Body of pancreas (tissue), 4 donors: ENCODE results near the gene ZBTB43. TPM values are rescaled to one million over a fixed set of nuclear protein-coding genes. Genes with fewer than 3 reads are reported as not detected.
"Not testable (repeated sequence)": the region's sequence is repeated elsewhere in the genome, so short reads cannot be mapped to it uniquely, and the experiment has no call there.

Experiments
- ATAC-seq: fragments of 150-250 bp; one replicate; pipeline ENCODE4 v1.9.1; 2016
- DNase-seq, 4 donors: peaks; one replicate each; pipeline ENCODE4 v3.0.0-alpha.2; 2019
- H3K27ac ChIP-seq, 4 donors: fragments of 200-600 bp; sonication (generic); 1 replicate in 3 of 4; 2 replicates in 1 of 4; pipeline versions ENCODE4 v1.5.1 to v1.6.1; 2016 to 2019; ENCODE audit warnings: mild to moderate bottlenecking in 1 of 4, mixed read lengths in 1 of 4, moderate library complexity in 1 of 4
- H3K27me3 ChIP-seq, 2 donors: fragments of 200-600 bp; sonication (generic); one replicate each; pipeline ENCODE4 v1.6.0; 2016; ENCODE audit warnings: mild to moderate bottlenecking in 1 of 2
- H3K36me3 ChIP-seq, 2 donors: fragments of 200-600 bp; sonication (generic); replicated peaks in 1 of 2; 2 replicates each; pipeline ENCODE4 v1.5.1; 2016; ENCODE audit warnings: low read depth in 2 of 2; ENCODE audit not compliant: insufficient read depth in 1 of 2
- H3K4me1 ChIP-seq: fragments of 200-600 bp; sonication (generic); one replicate; pipeline ENCODE4 v1.6.0; 2016
- H3K4me3 ChIP-seq, 2 donors: fragments of 200-600 bp; sonication (generic); 1 replicate in 1 of 2; 2 replicates in 1 of 2; pipeline ENCODE4 v1.5.1; 2016 to 2019
- H3K9me3 ChIP-seq, 3 donors: fragments of 200-600 bp; sonication (generic); 1 replicate in 2 of 3; 2 replicates in 1 of 3; pipeline ENCODE4 v1.5.1; 2016
- CTCF ChIP-seq, 7 experiments: fragments of 450-650 bp in 4 of 7; fragments of 200-600 bp in 3 of 7; sonication (generic) in 3 of 7; IDR thresholded peaks; one replicate each; pipeline ENCODE4 v1.5.1; 2016 to 2019; ENCODE audit warnings: antibody characterized with exemption in 7 of 7
- POLR2A ChIP-seq, 3 donors: fragments of 450-650 bp; IDR thresholded peaks; one replicate each; pipeline ENCODE4 v1.6.1; 2016; ENCODE audit warnings: antibody characterized with exemption in 3 of 3, mild to moderate bottlenecking in 2 of 3
- WGBS, 2 donors: methylation state at CpG; one replicate each; pipeline ENCODE4 v1.1.5; 2017; 5-methylcytosine and 5-hydroxymethylcytosine counted together
- intact Hi-C: fragments of 100-400 bp; cut with DNase I; formaldehyde crosslinking; loops from one replicate; pipeline ENCODE4 v1.15.1; 2023
- total RNA-seq, 2 donors: library from RNA; depleted of rRNA; stranded (reverse); fragments of >200 nt; gene quantifications; one replicate each; pipeline ENCODE4 v1.1.0, GENCODE V29; 2016

Gene ZBTB43
- total RNA-seq, 2 donors from 2014 or later = 6.2 to 7.6 TPM

- ATAC-seq = no peak
- intact Hi-C loops = loop anchor here (5.0 to 10.0 kb wide), 2 partner anchors 80 to 177 kb away; no protein-coding TSS in a partner anchor
- WGBS, 2 donors = 11 to 29% methylated on average over 1 to 4 of the region's 4 CpGs
- TF ChIP-seq POLR2A (IDR thresholded peaks at IDR 0.05) (no peak), CTCF (IDR thresholded peaks at IDR 0.05) (no peak)
- H3K36me3 ChIP-seq = no peaks in the 10 kb centered on the region
- no peak overlapping the region for H3K27ac ChIP-seq
- no peak overlapping the region for H3K4me3 ChIP-seq
- H3K27me3 ChIP-seq = no peaks in the 10 kb centered on the region
- DNase-seq = no peak
- no peaks in the 10 kb centered on the region for H3K9me3 ChIP-seq
- H3K4me1 ChIP-seq = peaks cover 8% of the 10 kb centered on the region
Measured at GRCh38 chr9:126782053-126782388, 22.8 kb upstream of the ZBTB43 start.

DNA sequence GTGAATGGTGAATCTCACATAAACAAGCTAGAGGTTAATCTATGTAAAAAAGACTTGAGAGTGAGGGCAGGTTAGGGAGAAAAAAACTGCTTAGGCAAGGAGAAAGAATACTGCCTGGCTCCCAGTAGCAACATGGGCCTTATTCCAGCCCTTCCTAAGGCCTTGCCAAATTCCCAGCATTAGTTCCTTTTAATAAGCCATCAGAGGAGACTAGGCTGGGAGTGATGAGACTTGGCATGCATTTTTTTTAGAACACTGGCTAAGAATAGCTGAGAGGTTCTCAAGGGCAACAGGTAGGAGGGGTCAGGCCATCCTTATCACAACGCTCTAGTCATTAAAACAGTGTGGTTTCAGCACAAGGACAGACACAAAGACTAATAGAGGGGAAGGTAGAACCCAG is 20.9 kb upstream of the ZBTB43 start:
- no peaks in the 10 kb centered on the region for H3K36me3 ChIP-seq
- H3K4me1 ChIP-seq = peaks cover 8% of the 10 kb centered on the region
- ATAC-seq (no peak), DNase-seq (no peak)
- no peak overlapping the region for H3K27ac ChIP-seq
- intact Hi-C loops = loop anchor here (5.0 to 10.0 kb wide), 2 partner anchors 82 to 179 kb away; no protein-coding TSS in a partner anchor
- H3K27me3 ChIP-seq = no peaks in the 10 kb centered on the region
- no peak overlapping the region for H3K4me3 ChIP-seq
- TF ChIP-seq POLR2A (IDR thresholded peaks at IDR 0.05) = no peak
- TF ChIP-seq CTCF (IDR thresholded peaks at IDR 0.05) = no peak
- no peaks in the 10 kb centered on the region for H3K9me3 ChIP-seq
- WGBS, 2 donors = 45 to 53% methylated on average over 1 of the region's 1 CpG

- H3K4me3 ChIP-seq = no peak overlapping the region
- no peak for DNase-seq
- TF ChIP-seq POLR2A (IDR thresholded peaks at IDR 0.05) = no peak
- TF ChIP-seq CTCF (IDR thresholded peaks at IDR 0.05) = no peak
- H3K27me3 ChIP-seq = no peaks in the 10 kb centered on the region
- no peak for ATAC-seq
- H3K9me3 ChIP-seq = no peaks in the 10 kb centered on the region
- intact Hi-C loops = loop anchor here (5.0 to 10.0 kb wide), 2 partner anchors 82 to 180 kb away; no protein-coding TSS in a partner anchor
- H3K27ac ChIP-seq = no peak overlapping the region
- H3K4me1 ChIP-seq = peaks cover 8% of the 10 kb centered on the region
- H3K36me3 ChIP-seq = no peaks in the 10 kb centered on the region
- 80 to 81% methylated on average over 11 of the region's 11 CpGs for WGBS, 2 donors
Measured at GRCh38 chr9:126784401-126784800, 20.4 kb upstream of the ZBTB43 start.

DNA sequence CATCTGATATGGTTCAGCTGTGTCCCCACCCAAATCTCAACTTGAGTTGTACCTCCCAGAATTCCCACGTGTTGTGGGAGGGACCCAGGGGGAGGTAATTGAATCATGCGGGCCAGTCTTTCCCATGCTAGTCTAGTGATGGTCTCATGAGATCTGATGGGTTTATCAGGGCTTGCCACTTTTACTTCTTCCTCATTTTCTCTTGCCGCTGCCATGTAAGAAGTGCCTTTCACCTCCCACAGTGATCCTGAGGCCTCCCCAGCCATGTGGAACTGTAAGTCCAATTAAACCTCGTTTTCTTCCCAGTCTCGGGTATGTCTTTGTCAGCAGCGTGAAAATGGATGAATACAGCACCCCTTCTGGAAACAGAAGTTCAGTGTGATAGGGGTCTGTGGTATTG is 20.0 kb upstream of the ZBTB43 start:
- not testable (repeated sequence) for H3K36me3 ChIP-seq, ATAC-seq, H3K9me3 ChIP-seq, H3K4me3 ChIP-seq, H3K27ac ChIP-seq, H3K4me1 ChIP-seq, DNase-seq, H3K27me3 ChIP-seq
- intact Hi-C loops = loop anchor here (5.0 to 10.0 kb wide), 2 partner anchors 83 to 180 kb away; no protein-coding TSS in a partner anchor
- 81 to 83% methylated on average over 6 of the region's 6 CpGs for WGBS, 2 donors

DNA sequence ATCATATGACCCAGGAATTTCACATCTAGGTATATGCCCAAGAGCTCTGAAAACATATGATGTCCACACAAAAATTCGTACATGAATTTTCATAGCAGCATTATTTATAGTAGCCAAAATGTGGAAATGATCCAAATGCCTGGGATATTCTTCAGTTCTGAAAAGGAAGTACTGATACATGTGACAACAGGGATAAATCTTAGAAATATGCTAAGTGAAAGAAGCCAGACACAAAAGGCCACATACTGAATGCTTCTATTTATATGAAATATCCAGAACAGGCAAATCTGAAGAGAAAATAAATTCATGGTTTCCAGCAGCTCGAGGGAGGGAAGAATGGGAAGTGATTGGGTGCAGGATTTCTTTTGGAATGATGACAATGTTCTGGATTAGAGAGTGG is 16.8 kb upstream of the ZBTB43 start:
- no peak for DNase-seq
- Histone ChIP-seq H3K9me3 (no peaks in the 10 kb centered on the region), H3K27ac (no peak overlapping the region), H3K4me3 (no peak overlapping the region), H3K36me3 (no peaks in the 10 kb centered on the region), H3K27me3 (no peaks in the 10 kb centered on the region), H3K4me1 (no peaks in the 10 kb centered on the region)
- no peak for ATAC-seq
- WGBS, 2 donors = 26 to 32% methylated on average over 2 of the region's 2 CpGs
- intact Hi-C loops = loop anchor here (10.0 kb wide), 1 partner anchor 183 kb away; no protein-coding TSS in a partner anchor
- TF ChIP-seq CTCF (IDR thresholded peaks at IDR 0.05) = no peak
- no peak for TF ChIP-seq POLR2A (IDR thresholded peaks at IDR 0.05)
